NCI-H524 treated with DMSO at 0.1 percent for 48 hours (cell line): ENCODE results near the gene SETD2.
"Not testable (repeated sequence)": the region's sequence is repeated elsewhere in the genome, so short reads cannot be mapped to it uniquely, and the experiment has no call there.

Experiments used
- DNase-seq: peaks from one replicate; lab custom pipeline; 2025; lab: John Stamatoyannopoulos, UW

Gene SETD2

GRCh38 chr3:47102081-47102600, 61.8 kb downstream of the SETD2 start:
- DNase-seq: no peak

GRCh38 chr3:47098910-47099309, 65.0 kb downstream of the SETD2 start:
- DNase-seq: no peak

- DNase-seq: no peak
Measured at GRCh38 chr3:47097864-47098263, 66.0 kb downstream of the SETD2 start.

- no peak for DNase-seq
Measured at GRCh38 chr3:47096959-47097358, 67.0 kb downstream of the SETD2 start.

GRCh38 chr3:47092090-47092489, 71.8 kb downstream of the SETD2 start:
- no peak for DNase-seq

GRCh38 chr3:47089630-47090029, 74.3 kb downstream of the SETD2 start:
- no peak for DNase-seq

- no peak for DNase-seq
Measured at GRCh38 chr3:47086071-47086470, 77.8 kb downstream of the SETD2 start.

- no peak for DNase-seq
Measured at GRCh38 chr3:47083786-47084185, 80.1 kb downstream of the SETD2 start.

GRCh38 chr3:47082519-47082918, 81.4 kb downstream of the SETD2 start:
- DNase-seq: no peak

- no peak for DNase-seq
Measured at GRCh38 chr3:47079432-47079831, 84.5 kb downstream of the SETD2 start.

GRCh38 chr3:47073685-47074084, 90.2 kb downstream of the SETD2 start:
- DNase-seq: no peak

- no peak for DNase-seq
Measured at GRCh38 chr3:47070770-47071169, 93.1 kb downstream of the SETD2 start.

GRCh38 chr3:47066259-47066658, 97.7 kb downstream of the SETD2 start:
- not testable (repeated sequence) for DNase-seq

- no peak for DNase-seq
Measured at GRCh38 chr3:47065681-47066080, 98.2 kb downstream of the SETD2 start.

- no peak for DNase-seq
Measured at GRCh38 chr3:47065058-47065457, 98.9 kb downstream of the SETD2 start.

- DNase-seq: no peak
Measured at GRCh38 chr3:47057212-47057671, 106.7 kb downstream of the SETD2 start.

- DNase-seq: no peak
Measured at GRCh38 chr3:47056705-47057104, 107.2 kb downstream of the SETD2 start.

- no peak for DNase-seq
Measured at GRCh38 chr3:47054412-47054811, 109.5 kb downstream of the SETD2 start.

- no peak for DNase-seq
Measured at GRCh38 chr3:47047673-47048072, 116.2 kb downstream of the SETD2 start.

GRCh38 chr3:47047069-47047468, 116.8 kb downstream of the SETD2 start:
- no peak for DNase-seq

GRCh38 chr3:47042231-47042791, 121.6 kb downstream of the SETD2 start:
- DNase-seq: no peak

GRCh38 chr3:47041114-47041513, 122.8 kb downstream of the SETD2 start:
- no peak for DNase-seq

- not testable (repeated sequence) for DNase-seq
Measured at GRCh38 chr3:47037302-47037701, 126.6 kb downstream of the SETD2 start.

GRCh38 chr3:47036145-47036544, 127.8 kb downstream of the SETD2 start:
- no peak for DNase-seq
